Measurements from ENCODE around the gene BPIFB2. TPM values are rescaled to one million over a fixed set of nuclear protein-coding genes. Genes with fewer than 3 reads are reported as not detected.

The BPIFB2 gene
- total and polyA plus RNA-seq, 4 donors, result 0.33 to 3.7 (median 1.5) TPM

DNA sequence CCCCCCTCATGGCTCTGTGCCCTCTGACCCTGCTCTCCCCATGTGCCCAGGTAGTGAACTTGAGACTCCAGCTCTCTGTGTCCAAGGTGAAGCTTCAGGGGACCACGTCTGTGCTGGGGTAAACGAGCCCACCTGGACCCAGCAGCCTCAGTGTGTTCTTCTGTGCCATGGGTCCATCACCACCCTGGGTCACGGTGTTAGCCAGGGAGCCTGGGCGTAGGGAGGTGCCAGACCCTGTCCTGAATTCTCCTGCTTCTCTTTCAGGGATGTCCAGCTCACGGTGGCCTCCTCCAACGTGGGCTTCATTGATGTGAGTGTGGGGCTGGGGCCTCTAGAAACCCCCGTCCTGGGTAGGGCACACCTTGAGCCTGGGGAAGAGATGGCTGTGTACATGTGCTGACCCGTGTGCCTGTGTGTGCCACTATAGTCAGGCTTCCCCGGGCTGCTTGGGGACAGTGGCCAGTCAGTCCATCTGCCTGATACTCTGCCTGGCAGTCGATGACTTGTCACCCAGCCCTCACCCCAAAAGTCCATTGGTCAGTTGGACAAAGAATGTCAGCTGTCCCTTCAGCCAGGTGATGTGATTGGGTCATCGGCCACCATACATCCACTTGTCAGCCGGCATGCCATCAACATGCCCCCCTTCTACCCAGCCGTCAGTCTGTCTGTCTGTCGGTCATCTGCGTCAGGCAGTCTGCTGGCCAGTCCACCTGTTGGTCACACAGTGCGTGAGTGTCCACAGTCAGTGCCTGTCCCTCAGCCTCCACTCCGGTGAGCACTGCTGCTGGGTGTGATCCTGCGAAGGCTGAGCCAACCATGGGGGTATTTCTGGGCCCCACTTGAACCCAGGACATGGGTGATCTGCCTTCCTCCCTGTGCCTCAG, 13.0 kb downstream of the BPIFB2 start (continued):
- no peak for TF ChIP-seq HNF4G (IDR thresholded peaks at IDR 0.05)

DNA sequence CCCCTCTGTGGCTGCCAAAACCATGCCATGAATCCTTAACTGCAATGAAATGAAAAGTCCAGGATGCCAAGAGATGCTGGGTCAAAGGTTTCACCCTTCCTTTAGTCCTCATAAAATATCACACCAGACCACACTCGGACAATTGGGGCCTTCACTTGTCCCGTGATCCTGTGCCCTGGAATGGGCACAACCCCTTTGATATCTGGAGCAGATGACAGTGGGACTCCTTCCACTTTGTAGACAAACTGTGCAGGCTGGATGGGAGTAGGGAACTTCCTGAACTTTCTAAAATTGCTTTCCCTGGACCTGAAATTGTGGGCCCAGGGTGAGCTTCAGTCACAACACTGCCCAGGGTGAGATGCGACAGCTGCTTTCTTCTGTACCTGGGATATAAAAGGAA, 14.4 kb downstream of the BPIFB2 start:
- no peak overlapping the region for H3K9ac ChIP-seq (ENCODE audit: low read depth in 1 of 2, low read length in 2 of 2)
- 81% methylated on average over 3 of the region's 3 CpGs for WGBS
- H3K4me1 ChIP-seq (ENCODE audit: control insufficient read depth in 4 of 4, insufficient read depth in 4 of 4, low read length in 3 of 4), result no peaks in the 10 kb centered on the region
- no peak overlapping the region for H3K4me3 ChIP-seq (ENCODE audit: low read depth in 1 of 3, low read length in 3 of 3)
- no peak for DNase-seq (ENCODE audit: low spot score)
- peaks cover 0 to 2% (median 0%) of the 10 kb centered on the region in 4 donors for H3K27me3 ChIP-seq (ENCODE audit: control insufficient read depth in 4 of 4, insufficient read depth in 4 of 4, low read length in 3 of 4)
- H3K9me3 ChIP-seq (ENCODE audit: control insufficient read depth in 4 of 4, low read length in 3 of 4), result no peaks in the 10 kb centered on the region
- no peak overlapping the region for H3K27ac ChIP-seq (ENCODE audit: low read depth in 1 of 2, low read length in 2 of 2)
- H3K36me3 ChIP-seq (ENCODE audit: control insufficient read depth in 4 of 4, insufficient read depth in 3 of 4, low read depth in 1 of 4, low read length in 3 of 4), result no peaks in the 10 kb centered on the region
- TF ChIP-seq, protein P1, sequence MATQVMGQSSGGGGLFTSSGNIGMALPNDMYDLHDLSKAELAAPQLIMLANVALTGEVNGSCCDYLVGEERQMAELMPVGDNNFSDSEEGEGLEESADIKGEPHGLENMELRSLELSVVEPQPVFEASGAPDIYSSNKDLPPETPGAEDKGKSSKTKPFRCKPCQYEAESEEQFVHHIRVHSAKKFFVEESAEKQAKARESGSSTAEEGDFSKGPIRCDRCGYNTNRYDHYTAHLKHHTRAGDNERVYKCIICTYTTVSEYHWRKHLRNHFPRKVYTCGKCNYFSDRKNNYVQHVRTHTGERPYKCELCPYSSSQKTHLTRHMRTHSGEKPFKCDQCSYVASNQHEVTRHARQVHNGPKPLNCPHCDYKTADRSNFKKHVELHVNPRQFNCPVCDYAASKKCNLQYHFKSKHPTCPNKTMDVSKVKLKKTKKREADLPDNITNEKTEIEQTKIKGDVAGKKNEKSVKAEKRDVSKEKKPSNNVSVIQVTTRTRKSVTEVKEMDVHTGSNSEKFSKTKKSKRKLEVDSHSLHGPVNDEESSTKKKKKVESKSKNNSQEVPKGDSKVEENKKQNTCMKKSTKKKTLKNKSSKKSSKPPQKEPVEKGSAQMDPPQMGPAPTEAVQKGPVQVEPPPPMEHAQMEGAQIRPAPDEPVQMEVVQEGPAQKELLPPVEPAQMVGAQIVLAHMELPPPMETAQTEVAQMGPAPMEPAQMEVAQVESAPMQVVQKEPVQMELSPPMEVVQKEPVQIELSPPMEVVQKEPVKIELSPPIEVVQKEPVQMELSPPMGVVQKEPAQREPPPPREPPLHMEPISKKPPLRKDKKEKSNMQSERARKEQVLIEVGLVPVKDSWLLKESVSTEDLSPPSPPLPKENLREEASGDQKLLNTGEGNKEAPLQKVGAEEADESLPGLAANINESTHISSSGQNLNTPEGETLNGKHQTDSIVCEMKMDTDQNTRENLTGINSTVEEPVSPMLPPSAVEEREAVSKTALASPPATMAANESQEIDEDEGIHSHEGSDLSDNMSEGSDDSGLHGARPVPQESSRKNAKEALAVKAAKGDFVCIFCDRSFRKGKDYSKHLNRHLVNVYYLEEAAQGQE (IDR thresholded peaks at IDR 0.05), result no peak
- TF ChIP-seq GABPA (IDR thresholded peaks at IDR 0.05 in 1 of 2, conservative IDR thresholded peaks at IDR 0.05 in 1 of 2), result no peak

DNA sequence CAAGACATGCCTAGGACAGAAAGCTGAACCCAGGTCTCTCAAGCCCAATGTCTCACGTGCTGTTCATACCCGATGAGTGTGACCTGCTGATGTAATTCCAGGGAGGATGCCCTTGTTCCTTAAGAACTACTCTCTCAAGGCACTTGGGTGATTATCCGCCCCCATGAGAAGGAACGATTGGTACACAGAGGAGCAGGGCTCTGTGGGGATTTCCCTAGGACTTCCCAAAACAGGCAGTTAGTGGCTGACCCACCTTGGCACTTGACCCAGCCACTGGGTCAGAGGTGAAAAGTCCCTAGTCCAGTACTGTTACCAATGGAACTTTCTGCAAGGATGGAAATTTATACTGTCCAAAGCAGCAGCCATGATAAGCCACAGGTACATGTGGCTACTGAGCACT, 14.8 kb downstream of the BPIFB2 start:
- TF ChIP-seq, protein P1 (IDR thresholded peaks at IDR 0.05), result no peak
- TF ChIP-seq, protein P2, sequence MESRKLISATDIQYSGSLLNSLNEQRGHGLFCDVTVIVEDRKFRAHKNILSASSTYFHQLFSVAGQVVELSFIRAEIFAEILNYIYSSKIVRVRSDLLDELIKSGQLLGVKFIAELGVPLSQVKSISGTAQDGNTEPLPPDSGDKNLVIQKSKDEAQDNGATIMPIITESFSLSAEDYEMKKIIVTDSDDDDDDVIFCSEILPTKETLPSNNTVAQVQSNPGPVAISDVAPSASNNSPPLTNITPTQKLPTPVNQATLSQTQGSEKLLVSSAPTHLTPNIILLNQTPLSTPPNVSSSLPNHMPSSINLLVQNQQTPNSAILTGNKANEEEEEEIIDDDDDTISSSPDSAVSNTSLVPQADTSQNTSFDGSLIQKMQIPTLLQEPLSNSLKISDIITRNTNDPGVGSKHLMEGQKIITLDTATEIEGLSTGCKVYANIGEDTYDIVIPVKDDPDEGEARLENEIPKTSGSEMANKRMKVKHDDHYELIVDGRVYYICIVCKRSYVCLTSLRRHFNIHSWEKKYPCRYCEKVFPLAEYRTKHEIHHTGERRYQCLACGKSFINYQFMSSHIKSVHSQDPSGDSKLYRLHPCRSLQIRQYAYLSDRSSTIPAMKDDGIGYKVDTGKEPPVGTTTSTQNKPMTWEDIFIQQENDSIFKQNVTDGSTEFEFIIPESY (IDR thresholded peaks at IDR 0.05), result no peak
- TF ChIP-seq NR2F2 (IDR thresholded peaks at IDR 0.05) (no peak), SP1 (IDR thresholded peaks at IDR 0.05) (no peak), JUND (IDR thresholded peaks at IDR 0.05) (no peak)

More for the DNA sequence above, 14.8 kb downstream of the BPIFB2 start:
- WGBS, result 68% methylated on average over 4 of the region's 4 CpGs
- no peaks in the 10 kb centered on the region for H3K9me3 ChIP-seq (ENCODE audit: control insufficient read depth in 4 of 4, low read length in 3 of 4)
- H3K27ac ChIP-seq (ENCODE audit: low read depth in 1 of 2, low read length in 2 of 2), result no peak overlapping the region
- no peaks in the 10 kb centered on the region for H3K4me1 ChIP-seq (ENCODE audit: control insufficient read depth in 4 of 4, insufficient read depth in 4 of 4, low read length in 3 of 4)
- no peak for DNase-seq (ENCODE audit: low spot score)
- peaks cover 0 to 2% (median 0%) of the 10 kb centered on the region in 4 donors for H3K27me3 ChIP-seq (ENCODE audit: control insufficient read depth in 4 of 4, insufficient read depth in 4 of 4, low read length in 3 of 4)
- H3K4me3 ChIP-seq (ENCODE audit: low read depth in 1 of 3, low read length in 3 of 3), result no peak overlapping the region
- no peak overlapping the region for H3K9ac ChIP-seq (ENCODE audit: low read depth in 1 of 2, low read length in 2 of 2)
- no peaks in the 10 kb centered on the region for H3K36me3 ChIP-seq (ENCODE audit: control insufficient read depth in 4 of 4, insufficient read depth in 3 of 4, low read depth in 1 of 4, low read length in 3 of 4)

Measured in liver (tissue), 9 donors.